ENCODE results near the gene IL16.

Gene IL16

DNA sequence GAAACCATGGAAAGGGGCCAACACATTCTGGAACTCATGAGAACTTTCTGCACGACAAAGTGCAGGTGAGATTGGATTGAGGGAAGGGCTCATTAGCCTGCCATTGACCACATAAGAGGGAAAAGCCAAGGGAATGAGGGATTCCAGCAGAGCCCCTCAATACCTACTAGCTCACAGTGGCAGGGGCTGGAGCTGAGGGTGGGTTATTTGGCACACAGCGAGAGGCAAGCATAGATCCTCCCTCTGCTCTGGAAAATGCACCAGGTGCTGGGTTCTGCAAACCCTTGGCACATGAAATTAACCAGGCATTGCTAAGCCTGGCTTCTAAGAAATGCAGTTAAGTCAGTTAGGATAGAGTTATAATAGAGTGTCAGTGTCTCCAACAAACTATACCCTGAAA, 60.8 kb downstream of the IL16 start:
- DNase-seq (ENCODE audit: low read depth), result no peak
- TF ChIP-seq CTCF (IDR thresholded peaks at IDR 0.05; ENCODE audit: insufficient read depth, low read depth, low read length, missing control alignments), result no peak
- H3K4me3 ChIP-seq (ENCODE audit: low read depth, low read length), result no peak overlapping the region

GRCh38 chr15:81258455-81258854, 61.8 kb downstream of the IL16 start:
- no peak overlapping the region for H3K4me3 ChIP-seq (ENCODE audit: low read depth, low read length)
- no peak for DNase-seq (ENCODE audit: low read depth)
- TF ChIP-seq CTCF (IDR thresholded peaks at IDR 0.05; ENCODE audit: insufficient read depth, low read depth, low read length, missing control alignments), result no peak

DNA sequence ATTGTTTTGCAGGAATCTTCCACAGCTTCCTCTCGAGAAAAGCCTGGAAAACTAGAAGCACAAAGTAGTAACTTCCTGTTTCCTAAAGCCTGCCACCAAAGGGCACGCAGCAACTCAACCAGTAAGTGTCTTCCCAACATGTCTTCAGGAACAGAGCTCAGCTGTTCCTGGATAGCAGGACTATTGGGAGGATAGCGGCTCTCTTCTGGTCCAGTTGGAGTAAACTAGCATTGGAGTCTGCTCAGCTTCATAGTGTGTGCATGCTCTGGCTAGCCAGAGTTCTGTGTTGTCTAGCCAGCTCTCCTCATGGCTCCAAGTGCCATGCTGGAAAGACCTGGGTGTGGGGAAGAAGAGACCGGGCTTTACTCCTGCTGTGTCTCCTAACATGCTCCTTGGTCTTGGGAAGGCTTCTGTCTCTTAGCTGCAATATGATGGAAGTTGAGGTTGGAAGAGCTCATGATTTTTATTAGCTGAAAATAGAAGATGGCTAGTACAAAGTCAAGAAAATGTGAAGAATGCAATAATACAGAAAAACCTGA, 63.1 kb downstream of the IL16 start:
- H3K4me3 ChIP-seq (ENCODE audit: low read depth, low read length), result no peak overlapping the region
- no peak for DNase-seq (ENCODE audit: low read depth)
- no peak for TF ChIP-seq CTCF (IDR thresholded peaks at IDR 0.05; ENCODE audit: insufficient read depth, low read depth, low read length, missing control alignments)

DNA sequence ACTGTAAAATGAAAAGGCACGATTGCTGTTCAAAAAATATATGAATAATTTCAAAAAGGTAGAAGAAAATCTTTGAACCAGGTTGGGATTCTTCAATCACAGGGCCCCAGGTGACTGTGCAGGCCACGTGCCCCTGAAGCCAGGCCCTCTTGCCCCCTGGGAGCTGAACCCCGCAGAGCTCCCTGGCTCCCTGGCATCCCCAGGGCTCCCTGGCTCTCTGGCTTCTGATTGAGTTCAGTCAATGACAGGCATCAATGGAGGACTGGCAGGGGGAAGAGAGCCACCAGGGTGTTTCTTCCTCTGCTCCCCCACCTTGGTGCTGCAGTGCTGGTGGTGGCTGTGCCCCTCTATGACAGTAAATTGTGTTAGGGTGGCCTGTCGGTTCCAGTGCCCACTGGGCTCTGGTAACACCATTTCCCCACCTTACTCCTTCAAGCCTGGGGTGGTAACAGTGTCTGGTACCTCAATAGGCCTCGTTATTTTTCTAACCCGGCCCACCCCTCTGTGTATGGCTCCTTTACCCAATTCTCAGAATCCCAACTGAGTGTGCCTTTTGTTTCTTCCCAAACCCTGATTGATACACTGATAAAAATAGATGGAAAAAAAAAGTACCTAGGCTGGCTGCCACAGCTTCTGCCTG, 64.6 kb downstream of the IL16 start:
- TF ChIP-seq CTCF (IDR thresholded peaks at IDR 0.05; ENCODE audit: insufficient read depth, low read depth, low read length, missing control alignments), result no peak
- no peak overlapping the region for H3K4me3 ChIP-seq (ENCODE audit: low read depth, low read length)
- DNase-seq (ENCODE audit: low read depth), result no peak

- no peak overlapping the region for H3K4me3 ChIP-seq (ENCODE audit: low read depth, low read length)
Observed at GRCh38 chr15:81263477-81263876, 66.8 kb downstream of the IL16 start.

DNA sequence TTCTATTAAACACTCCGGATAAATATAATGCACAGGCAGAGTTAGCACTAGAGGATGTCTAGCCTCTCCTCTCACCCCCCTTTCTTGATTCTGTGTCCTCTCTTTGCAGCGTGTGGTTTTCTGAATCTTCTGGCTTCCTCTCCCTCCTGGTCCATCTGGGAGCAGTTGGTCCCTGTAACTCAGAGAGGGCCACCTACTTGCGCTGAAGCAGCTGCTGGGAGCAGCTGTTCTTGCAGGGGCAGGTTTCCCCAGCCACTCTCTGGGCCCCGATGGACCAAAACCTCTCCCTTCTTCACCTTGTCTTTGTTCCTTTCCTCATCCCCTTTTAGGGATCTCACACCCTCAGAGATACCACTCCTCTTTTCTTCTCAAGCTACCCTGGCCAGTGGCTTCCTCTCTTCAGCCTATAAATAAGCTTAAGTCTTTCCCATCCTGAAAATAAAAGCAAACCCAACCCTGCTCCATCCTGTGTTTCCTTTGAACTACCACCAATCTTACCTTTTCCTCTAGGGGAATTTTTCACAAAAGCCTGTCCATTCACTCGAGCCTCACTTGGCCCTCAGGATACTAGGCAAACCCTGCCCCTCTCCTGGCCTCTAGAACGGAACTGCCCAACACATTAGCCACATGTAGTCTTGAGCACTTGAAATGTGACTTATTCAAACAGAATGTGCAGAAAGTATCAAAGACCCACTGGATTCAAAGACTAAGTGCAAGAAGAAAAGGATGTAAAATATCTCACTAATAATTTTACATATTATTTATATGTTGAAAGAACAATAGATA, 67.6 kb downstream of the IL16 start:
- no peak overlapping the region for H3K4me3 ChIP-seq (ENCODE audit: low read depth, low read length)
- DNase-seq (ENCODE audit: low read depth), result no peak
- no peak for TF ChIP-seq CTCF (IDR thresholded peaks at IDR 0.05; ENCODE audit: insufficient read depth, low read depth, low read length, missing control alignments)

More at GRCh38 chr15:81263477-81263876, 66.8 kb downstream of the IL16 start:
- no peak for DNase-seq (ENCODE audit: low read depth)
- TF ChIP-seq CTCF (IDR thresholded peaks at IDR 0.05; ENCODE audit: insufficient read depth, low read depth, low read length, missing control alignments), result no peak

Data from GM12865 (cell line).